ENCODE results near the gene ZNF329.

The ZNF329 gene

GRCh38 chr19:58095328-58095727, 55.3 kb downstream of the ZNF329 start:
- Histone ChIP-seq H3K9me3 (ENCODE audit: control insufficient read depth in 2 of 2, low read length in 2 of 2) (peaks cover 0 to 3% of the 10 kb centered on the region in 2 donors), H3K27ac (ENCODE audit: low read depth in 2 of 2, low read length in 2 of 2) (no peak overlapping the region), H3K36me3 (ENCODE audit: control insufficient read depth in 2 of 2, insufficient read depth in 2 of 2, low read length in 2 of 2) (peaks cover 0 to 2% of the 10 kb centered on the region in 2 donors), H3K4me1 (ENCODE audit: control insufficient read depth in 2 of 2, insufficient read depth in 2 of 2, low read length in 2 of 2) (peaks cover 5 to 8% of the 10 kb centered on the region in 2 donors), H3K4me3 (ENCODE audit: low read length in 2 of 2) (no peak overlapping the region), H3K9ac (ENCODE audit: low read depth in 1 of 2, low read length in 2 of 2) (no peak overlapping the region), H3K27me3 (ENCODE audit: control insufficient read depth in 2 of 2, insufficient read depth in 2 of 2, low read length in 2 of 2) (no peaks in the 10 kb centered on the region)

DNA sequence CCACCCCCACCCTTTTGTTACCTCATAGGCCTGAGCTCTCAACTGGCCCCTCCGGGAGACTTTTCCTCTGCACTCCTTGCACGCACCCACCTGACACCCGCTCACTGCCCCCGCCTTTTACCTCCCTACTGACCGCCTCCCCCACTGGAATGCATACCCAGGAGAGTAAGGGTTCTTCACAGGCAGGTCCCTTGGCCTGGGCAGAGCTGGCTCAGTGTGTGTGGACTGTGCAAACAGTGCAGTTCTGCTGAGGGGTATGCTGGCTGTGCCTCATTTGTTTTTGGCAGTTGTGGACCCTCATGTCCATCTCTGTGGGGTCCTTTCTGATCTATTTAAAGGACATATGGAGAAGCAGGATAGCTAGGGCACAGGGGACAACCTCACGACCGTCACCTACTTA, 57.5 kb downstream of the ZNF329 start:
- H3K27ac ChIP-seq (ENCODE audit: low read depth in 2 of 2, low read length in 2 of 2) = no peak overlapping the region
- no peaks in the 10 kb centered on the region for H3K27me3 ChIP-seq (ENCODE audit: control insufficient read depth in 2 of 2, insufficient read depth in 2 of 2, low read length in 2 of 2)
- H3K4me3 ChIP-seq (ENCODE audit: low read length in 2 of 2) = no peak overlapping the region
- no peak overlapping the region for H3K9ac ChIP-seq (ENCODE audit: low read depth in 1 of 2, low read length in 2 of 2)
- H3K9me3 ChIP-seq (ENCODE audit: control insufficient read depth in 2 of 2, low read length in 2 of 2) = peaks cover 0 to 3% of the 10 kb centered on the region in 2 donors
- peaks cover 5% of the 10 kb centered on the region in 2 donors for H3K4me1 ChIP-seq (ENCODE audit: control insufficient read depth in 2 of 2, insufficient read depth in 2 of 2, low read length in 2 of 2)
- H3K36me3 ChIP-seq (ENCODE audit: control insufficient read depth in 2 of 2, insufficient read depth in 2 of 2, low read length in 2 of 2) = peaks cover 0 to 3% of the 10 kb centered on the region in 2 donors

- Histone ChIP-seq H3K27ac (ENCODE audit: low read depth in 2 of 2, low read length in 2 of 2) (no peak overlapping the region), H3K36me3 (ENCODE audit: control insufficient read depth in 2 of 2, insufficient read depth in 2 of 2, low read length in 2 of 2) (peaks cover 0 to 5% of the 10 kb centered on the region in 2 donors), H3K9ac (ENCODE audit: low read depth in 1 of 2, low read length in 2 of 2) (no peak overlapping the region), H3K4me1 (ENCODE audit: control insufficient read depth in 2 of 2, insufficient read depth in 2 of 2, low read length in 2 of 2) (no peaks in the 10 kb centered on the region), H3K9me3 (ENCODE audit: control insufficient read depth in 2 of 2, low read length in 2 of 2) (peaks cover 0 to 1% of the 10 kb centered on the region in 2 donors), H3K27me3 (ENCODE audit: control insufficient read depth in 2 of 2, insufficient read depth in 2 of 2, low read length in 2 of 2) (no peaks in the 10 kb centered on the region), H3K4me3 (ENCODE audit: low read length in 2 of 2) (no peak overlapping the region)
Observed at GRCh38 chr19:58091251-58091995, 59.2 kb downstream of the ZNF329 start.

DNA sequence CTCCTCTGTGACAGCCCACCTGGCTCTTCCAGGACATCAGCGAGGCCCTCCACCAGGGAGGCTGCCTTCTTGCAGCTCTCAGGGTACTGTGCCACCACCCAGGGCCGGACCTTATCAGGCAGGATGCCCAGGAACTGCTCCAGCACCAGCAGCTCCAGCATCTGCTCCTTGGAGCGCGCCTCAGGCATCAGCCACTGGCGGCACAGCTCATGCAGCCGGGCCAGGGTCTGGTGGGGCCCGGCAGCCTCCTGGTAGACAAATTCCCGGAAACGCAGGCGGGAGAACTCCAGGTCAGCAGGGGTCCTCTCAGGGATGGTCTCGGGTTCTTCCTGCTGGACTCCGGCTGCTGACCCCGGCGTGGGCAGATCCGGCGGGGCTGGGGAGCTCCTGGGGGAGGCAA, 60.7 kb downstream of the ZNF329 start:
- Histone ChIP-seq H3K9ac (ENCODE audit: low read depth in 1 of 2, low read length in 2 of 2) (no peak overlapping the region), H3K27ac (ENCODE audit: low read depth in 2 of 2, low read length in 2 of 2) (no peak overlapping the region), H3K27me3 (ENCODE audit: control insufficient read depth in 2 of 2, insufficient read depth in 2 of 2, low read length in 2 of 2) (no peaks in the 10 kb centered on the region), H3K4me3 (ENCODE audit: low read length in 2 of 2) (no peak overlapping the region), H3K4me1 (ENCODE audit: control insufficient read depth in 2 of 2, insufficient read depth in 2 of 2, low read length in 2 of 2) (no peaks in the 10 kb centered on the region), H3K9me3 (ENCODE audit: control insufficient read depth in 2 of 2, low read length in 2 of 2) (peaks cover 2 to 6% of the 10 kb centered on the region in 2 donors), H3K36me3 (ENCODE audit: control insufficient read depth in 2 of 2, insufficient read depth in 2 of 2, low read length in 2 of 2) (peaks cover 5 to 8% of the 10 kb centered on the region in 2 donors)

- peaks cover 9 to 10% of the 10 kb centered on the region in 2 donors for H3K9me3 ChIP-seq (ENCODE audit: control insufficient read depth in 2 of 2, low read length in 2 of 2)
- H3K27ac ChIP-seq (ENCODE audit: low read depth in 2 of 2, low read length in 2 of 2) = no peak overlapping the region
- no peaks in the 10 kb centered on the region for H3K27me3 ChIP-seq (ENCODE audit: control insufficient read depth in 2 of 2, insufficient read depth in 2 of 2, low read length in 2 of 2)
- no peaks in the 10 kb centered on the region for H3K4me1 ChIP-seq (ENCODE audit: control insufficient read depth in 2 of 2, insufficient read depth in 2 of 2, low read length in 2 of 2)
- peaks cover 9 to 17% of the 10 kb centered on the region in 2 donors for H3K36me3 ChIP-seq (ENCODE audit: control insufficient read depth in 2 of 2, insufficient read depth in 2 of 2, low read length in 2 of 2)
- no peak overlapping the region for H3K9ac ChIP-seq (ENCODE audit: low read depth in 1 of 2, low read length in 2 of 2)
- H3K4me3 ChIP-seq (ENCODE audit: low read length in 2 of 2) = no peak overlapping the region
Observed at GRCh38 chr19:58088521-58089052, 62.0 kb downstream of the ZNF329 start.

DNA sequence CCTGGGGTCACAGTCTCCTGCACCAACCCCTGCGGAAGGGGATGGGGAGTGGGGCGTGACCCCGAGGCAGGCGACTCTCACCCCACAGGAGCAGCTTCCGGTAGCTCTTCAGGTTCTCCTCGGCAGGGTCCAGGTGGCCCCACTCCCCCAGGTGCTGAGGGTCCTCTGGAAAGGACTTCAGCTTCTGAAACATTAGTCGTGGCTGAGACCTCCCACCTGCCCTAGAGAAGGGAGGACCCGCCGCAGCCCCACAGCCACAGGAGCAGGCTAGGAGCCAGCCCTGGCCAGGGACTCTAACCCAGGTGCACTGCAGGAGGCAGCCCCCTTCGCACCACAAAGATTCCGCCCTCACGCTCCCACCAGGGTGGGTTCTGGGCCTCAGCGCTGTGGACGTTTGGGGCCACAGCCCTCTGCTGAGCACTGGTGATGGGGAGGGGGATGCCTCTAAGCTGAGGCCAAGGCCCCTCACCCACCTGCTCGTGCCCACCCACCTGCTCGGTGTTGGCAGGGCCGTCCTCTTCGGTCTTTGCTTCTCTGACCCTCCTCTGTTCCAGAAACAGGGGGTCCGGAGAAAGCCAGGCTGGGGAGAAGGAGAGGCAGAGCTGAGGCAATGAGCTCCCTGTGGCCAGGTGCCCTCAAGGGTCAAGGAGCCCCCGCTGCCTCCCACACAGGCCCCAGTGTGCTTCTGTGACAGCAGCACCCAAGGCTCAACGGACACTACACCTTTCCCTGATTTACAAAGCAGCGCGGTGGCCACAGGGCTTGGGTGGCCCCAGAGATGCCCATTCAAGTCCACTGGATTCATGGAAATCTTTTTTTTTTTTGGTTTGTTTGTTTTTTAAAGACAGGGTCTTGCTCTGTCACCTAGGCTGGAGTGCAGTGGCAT, 63.5 kb downstream of the ZNF329 start:
- Histone ChIP-seq H3K9ac (ENCODE audit: low read depth in 1 of 2, low read length in 2 of 2) (no peak overlapping the region), H3K9me3 (ENCODE audit: control insufficient read depth in 2 of 2, low read length in 2 of 2) (peaks cover 14% of the 10 kb centered on the region in 2 donors), H3K27me3 (ENCODE audit: control insufficient read depth in 2 of 2, insufficient read depth in 2 of 2, low read length in 2 of 2) (no peaks in the 10 kb centered on the region), H3K27ac (ENCODE audit: low read depth in 2 of 2, low read length in 2 of 2) (no peak overlapping the region), H3K4me3 (ENCODE audit: low read length in 2 of 2) (no peak overlapping the region), H3K36me3 (ENCODE audit: control insufficient read depth in 2 of 2, insufficient read depth in 2 of 2, low read length in 2 of 2) (peaks cover 9 to 17% of the 10 kb centered on the region in 2 donors), H3K4me1 (ENCODE audit: control insufficient read depth in 2 of 2, insufficient read depth in 2 of 2, low read length in 2 of 2) (no peaks in the 10 kb centered on the region)

GRCh38 chr19:58085348-58085875, 65.2 kb downstream of the ZNF329 start:
- Histone ChIP-seq H3K9ac (ENCODE audit: low read depth in 1 of 2, low read length in 2 of 2) (no peak overlapping the region), H3K9me3 (ENCODE audit: control insufficient read depth in 2 of 2, low read length in 2 of 2) (peaks cover 14 to 15% of the 10 kb centered on the region in 2 donors), H3K4me3 (ENCODE audit: low read length in 2 of 2) (no peak overlapping the region), H3K27me3 (ENCODE audit: control insufficient read depth in 2 of 2, insufficient read depth in 2 of 2, low read length in 2 of 2) (no peaks in the 10 kb centered on the region), H3K27ac (ENCODE audit: low read depth in 2 of 2, low read length in 2 of 2) (no peak overlapping the region), H3K36me3 (ENCODE audit: control insufficient read depth in 2 of 2, insufficient read depth in 2 of 2, low read length in 2 of 2) (peaks cover 9 to 17% of the 10 kb centered on the region in 2 donors), H3K4me1 (ENCODE audit: control insufficient read depth in 2 of 2, insufficient read depth in 2 of 2, low read length in 2 of 2) (no peaks in the 10 kb centered on the region)

DNA sequence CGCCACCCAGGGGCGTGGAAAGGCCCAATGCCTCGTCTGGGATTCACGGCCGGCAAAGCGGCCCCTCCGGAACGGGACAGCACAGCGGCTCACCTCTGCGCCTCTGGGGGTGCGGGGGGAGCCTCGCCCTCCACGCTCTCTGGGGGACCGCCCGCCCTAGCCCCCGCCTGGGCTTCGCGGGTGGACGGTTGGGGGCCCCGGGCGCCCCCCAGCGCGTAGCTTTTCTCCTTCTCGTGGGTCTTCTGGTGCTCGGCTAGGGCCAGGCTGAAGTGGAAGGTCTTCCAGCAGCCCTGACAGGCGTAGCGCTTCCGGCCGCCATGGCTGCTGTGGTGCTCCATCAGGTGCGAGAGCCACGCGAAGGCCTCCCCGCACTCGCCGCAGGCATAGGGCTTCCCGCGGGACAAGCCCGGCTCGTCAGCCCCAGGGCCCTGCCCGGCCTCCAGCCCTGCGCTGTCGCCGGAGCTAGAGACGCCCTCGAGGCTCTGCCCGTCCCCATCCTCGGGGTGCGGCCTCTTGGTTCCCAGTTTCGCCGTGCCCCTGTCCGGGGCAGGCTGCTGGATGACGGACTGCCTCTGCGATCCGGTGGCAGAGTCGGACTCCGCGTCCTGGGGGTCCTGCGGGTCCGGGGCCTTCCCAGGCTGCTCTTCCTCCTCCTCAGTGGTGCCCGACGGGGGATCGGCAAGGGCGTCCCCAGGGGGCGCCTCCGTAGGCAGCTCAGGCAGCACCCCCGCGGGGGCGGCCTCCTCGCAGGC, 65.8 kb downstream of the ZNF329 start:
- Histone ChIP-seq H3K27ac (ENCODE audit: low read depth in 2 of 2, low read length in 2 of 2) (no peak overlapping the region), H3K9ac (ENCODE audit: low read depth in 1 of 2, low read length in 2 of 2) (no peak overlapping the region), H3K9me3 (ENCODE audit: control insufficient read depth in 2 of 2, low read length in 2 of 2) (peaks cover 14 to 18% of the 10 kb centered on the region in 2 donors), H3K27me3 (ENCODE audit: control insufficient read depth in 2 of 2, insufficient read depth in 2 of 2, low read length in 2 of 2) (no peaks in the 10 kb centered on the region), H3K4me3 (ENCODE audit: low read length in 2 of 2) (no peak overlapping the region), H3K36me3 (ENCODE audit: control insufficient read depth in 2 of 2, insufficient read depth in 2 of 2, low read length in 2 of 2) (peaks cover 9 to 17% of the 10 kb centered on the region in 2 donors), H3K4me1 (ENCODE audit: control insufficient read depth in 2 of 2, insufficient read depth in 2 of 2, low read length in 2 of 2) (no peaks in the 10 kb centered on the region)

GRCh38 chr19:58083021-58083420, 67.6 kb downstream of the ZNF329 start:
- H3K27ac ChIP-seq (ENCODE audit: low read depth in 2 of 2, low read length in 2 of 2) = no peak overlapping the region
- no peaks in the 10 kb centered on the region for H3K27me3 ChIP-seq (ENCODE audit: control insufficient read depth in 2 of 2, insufficient read depth in 2 of 2, low read length in 2 of 2)
- H3K9me3 ChIP-seq (ENCODE audit: control insufficient read depth in 2 of 2, low read length in 2 of 2) = peaks cover 14 to 18% of the 10 kb centered on the region in 2 donors
- no peaks in the 10 kb centered on the region for H3K4me1 ChIP-seq (ENCODE audit: control insufficient read depth in 2 of 2, insufficient read depth in 2 of 2, low read length in 2 of 2)
- H3K9ac ChIP-seq (ENCODE audit: low read depth in 1 of 2, low read length in 2 of 2) = no peak overlapping the region
- H3K36me3 ChIP-seq (ENCODE audit: control insufficient read depth in 2 of 2, insufficient read depth in 2 of 2, low read length in 2 of 2) = peaks cover 9 to 16% of the 10 kb centered on the region in 2 donors
- no peak overlapping the region for H3K4me3 ChIP-seq (ENCODE audit: low read length in 2 of 2)

Data from mucosa of rectum (tissue), 2 donors.